NCI-H82 treated with DMSO at 0.1 percent for 48 hours (cell line): ENCODE results near the gene C2CD4C.
"Not testable (repeated sequence)": the region's sequence is repeated elsewhere in the genome, so short reads cannot be mapped to it uniquely, and the experiment has no call there.

Source experiments
- DNase-seq: peaks from one replicate; lab custom pipeline; 2025; ENCODE audit not compliant: unreplicated experiment; lab: John Stamatoyannopoulos, UW

Gene C2CD4C

GRCh38 chr19:439167-439900, 30.4 kb upstream of the C2CD4C start:
- no peak for DNase-seq

GRCh38 chr19:438416-438958, 29.5 kb upstream of the C2CD4C start:
- no peak for DNase-seq

- DNase-seq = no peak
These were observed 28.1 kb upstream of the C2CD4C start for GRCh38 chr19:437041-437440.

GRCh38 chr19:436413-436950, 27.5 kb upstream of the C2CD4C start:
- no peak for DNase-seq

- DNase-seq = no peak
These were observed 26.9 kb upstream of the C2CD4C start for GRCh38 chr19:435707-436412.

- DNase-seq = no peak
These were observed 26.2 kb upstream of the C2CD4C start for GRCh38 chr19:435056-435706.

- DNase-seq = no peak
These were observed 25.4 kb upstream of the C2CD4C start for GRCh38 chr19:434152-434960.

- DNase-seq = no peak
These were observed 21.8 kb upstream of the C2CD4C start for GRCh38 chr19:430701-431100.

GRCh38 chr19:428149-428548, 19.2 kb upstream of the C2CD4C start:
- no peak for DNase-seq

- DNase-seq = not testable (repeated sequence)
These were observed 18.7 kb upstream of the C2CD4C start for GRCh38 chr19:427675-428074.

GRCh38 chr19:426725-427445, 17.9 kb upstream of the C2CD4C start:
- DNase-seq = no peak

- no peak for DNase-seq
These were observed 16.1 kb upstream of the C2CD4C start for GRCh38 chr19:425056-425455.

GRCh38 chr19:424546-424945, 15.6 kb upstream of the C2CD4C start:
- no peak for DNase-seq

GRCh38 chr19:423691-424466, 14.9 kb upstream of the C2CD4C start:
- DNase-seq = no peak

- not testable (repeated sequence) for DNase-seq
These were observed 13.9 kb upstream of the C2CD4C start for GRCh38 chr19:422917-423226.

- no peak for DNase-seq
These were observed 13.4 kb upstream of the C2CD4C start for GRCh38 chr19:422213-422916.

- DNase-seq = no peak
These were observed 11.0 kb upstream of the C2CD4C start for GRCh38 chr19:419721-420515.
